HG03095 (cell line): ENCODE data around the gene LCE2B.
"Not testable (repeated sequence)": the region's sequence is repeated elsewhere in the genome, so short reads cannot be mapped to it uniquely, and the experiment has no call there.

Experiments
- ATAC-seq: cut with Tn5 transposase; IDR thresholded peaks from one replicate; pipeline ENCODE4 v1.9.1; 2021; ENCODE audit warnings: moderate library complexity; ENCODE audit not compliant: unreplicated experiment

The LCE2B gene

GRCh38 chr1:152685823-152686222 lies at the start of gene LCE2B:
Gene LCE2B (plus strand): TSS chr1:152686123. CDS start chr1:152686844, 721 bp downstream.
- not testable (repeated sequence) for ATAC-seq

GRCh38 chr1:152640351-152640750 lies 45.6 kb upstream of the LCE2B start:
- no peak for ATAC-seq

GRCh38 chr1:152643945-152644344 lies 42.0 kb upstream of the LCE2B start:
- no peak for ATAC-seq

- no peak for ATAC-seq
These were observed 40.8 kb upstream of the LCE2B start for GRCh38 chr1:152645146-152645545.

GRCh38 chr1:152646656-152647055 lies 39.3 kb upstream of the LCE2B start:
- no peak for ATAC-seq

GRCh38 chr1:152654110-152654509 lies 31.8 kb upstream of the LCE2B start:
- no peak for ATAC-seq

GRCh38 chr1:152656459-152656858 lies 29.5 kb upstream of the LCE2B start:
- ATAC-seq = no peak

- ATAC-seq = no peak
These were observed 28.2 kb upstream of the LCE2B start for GRCh38 chr1:152657677-152658076.

GRCh38 chr1:152658649-152659048 lies 27.3 kb upstream of the LCE2B start:
- ATAC-seq = no peak

GRCh38 chr1:152663098-152663497 lies 22.8 kb upstream of the LCE2B start, which contains the start of gene LCE2D:
Gene LCE2D (plus strand): TSS chr1:152663380. CDS start chr1:152664106, 726 bp downstream.
- ATAC-seq = no peak

GRCh38 chr1:152666171-152666570 lies 19.8 kb upstream of the LCE2B start:
- not testable (repeated sequence) for ATAC-seq

GRCh38 chr1:152667648-152668047 lies 18.3 kb upstream of the LCE2B start:
- ATAC-seq = no peak

GRCh38 chr1:152673016-152673415 lies 12.9 kb upstream of the LCE2B start:
- ATAC-seq = no peak

GRCh38 chr1:152674983-152675382 lies 10.9 kb upstream of the LCE2B start, which contains the start of gene LCE2C:
Gene LCE2C (plus strand): TSS chr1:152675279. CDS start chr1:152676016, 737 bp downstream.
- ATAC-seq = not testable (repeated sequence)

- ATAC-seq = no peak
These were observed 6.5 kb upstream of the LCE2B start for GRCh38 chr1:152679459-152679858.

- no peak for ATAC-seq
These were observed 4.3 kb upstream of the LCE2B start for GRCh38 chr1:152681616-152682015.

GRCh38 chr1:152683846-152684245 lies 2.1 kb upstream of the LCE2B start:
- no peak for ATAC-seq

GRCh38 chr1:152697701-152698600 lies 12.0 kb downstream of the LCE2B start, which contains the start of gene LCE2A:
Gene LCE2A (plus strand): TSS chr1:152698345. CDS start chr1:152698902, 557 bp downstream.
- no peak for ATAC-seq

- no peak for ATAC-seq
These were observed 13.8 kb downstream of the LCE2B start for GRCh38 chr1:152699746-152700145.

- no peak for ATAC-seq
These were observed 21.9 kb downstream of the LCE2B start, which contains the start of gene LCE4A for GRCh38 chr1:152707860-152708259. Gene LCE4A (plus strand): TSS chr1:152708160. CDS start chr1:152709076, 916 bp downstream.

GRCh38 chr1:152718238-152718637 lies 32.3 kb downstream of the LCE2B start:
- no peak for ATAC-seq

GRCh38 chr1:152725261-152725660 lies 39.3 kb downstream of the LCE2B start:
- no peak for ATAC-seq
